ENCODE results near the gene TMOD3.

DNA sequence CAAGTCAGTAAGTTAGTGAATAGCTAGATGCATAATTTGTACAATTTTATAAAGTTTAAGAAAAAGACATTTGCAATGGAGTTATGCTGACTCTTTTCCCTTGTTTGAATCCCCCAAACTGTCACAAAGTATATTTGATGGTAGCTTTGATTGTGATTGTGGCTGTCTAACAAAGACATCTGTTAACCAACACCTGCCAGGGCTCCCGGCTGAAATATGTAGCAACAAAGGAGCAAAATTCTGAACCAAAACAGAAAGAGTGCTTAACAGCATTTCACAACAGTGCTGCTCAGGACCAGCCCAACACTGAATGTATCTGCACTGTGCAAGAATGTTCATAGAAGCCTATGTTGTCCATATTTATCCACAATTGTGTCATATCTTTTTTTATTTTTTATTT lies 102.7 kb downstream of the TMOD3 start:
- TF ChIP-seq, protein P1, sequence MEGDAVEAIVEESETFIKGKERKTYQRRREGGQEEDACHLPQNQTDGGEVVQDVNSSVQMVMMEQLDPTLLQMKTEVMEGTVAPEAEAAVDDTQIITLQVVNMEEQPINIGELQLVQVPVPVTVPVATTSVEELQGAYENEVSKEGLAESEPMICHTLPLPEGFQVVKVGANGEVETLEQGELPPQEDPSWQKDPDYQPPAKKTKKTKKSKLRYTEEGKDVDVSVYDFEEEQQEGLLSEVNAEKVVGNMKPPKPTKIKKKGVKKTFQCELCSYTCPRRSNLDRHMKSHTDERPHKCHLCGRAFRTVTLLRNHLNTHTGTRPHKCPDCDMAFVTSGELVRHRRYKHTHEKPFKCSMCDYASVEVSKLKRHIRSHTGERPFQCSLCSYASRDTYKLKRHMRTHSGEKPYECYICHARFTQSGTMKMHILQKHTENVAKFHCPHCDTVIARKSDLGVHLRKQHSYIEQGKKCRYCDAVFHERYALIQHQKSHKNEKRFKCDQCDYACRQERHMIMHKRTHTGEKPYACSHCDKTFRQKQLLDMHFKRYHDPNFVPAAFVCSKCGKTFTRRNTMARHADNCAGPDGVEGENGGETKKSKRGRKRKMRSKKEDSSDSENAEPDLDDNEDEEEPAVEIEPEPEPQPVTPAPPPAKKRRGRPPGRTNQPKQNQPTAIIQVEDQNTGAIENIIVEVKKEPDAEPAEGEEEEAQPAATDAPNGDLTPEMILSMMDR (IDR thresholded peaks at IDR 0.05), result no peak
- TF ChIP-seq POLR2A (IDR thresholded peaks at IDR 0.05), result no peak
